NOMO-1 (cell line): ENCODE measurements around the gene CLASP2.

ENCODE experiments used
- DNase-seq, 2 experiments: peaks; one replicate each; lab custom pipeline; 2025; ENCODE audit not compliant: unreplicated experiment in 2 of 2; lab: John Stamatoyannopoulos, UW

The CLASP2 gene

GRCh38 chr3:33557279-33557678 lies 160.8 kb downstream of the CLASP2 start:
- DNase-seq = no peak

DNA sequence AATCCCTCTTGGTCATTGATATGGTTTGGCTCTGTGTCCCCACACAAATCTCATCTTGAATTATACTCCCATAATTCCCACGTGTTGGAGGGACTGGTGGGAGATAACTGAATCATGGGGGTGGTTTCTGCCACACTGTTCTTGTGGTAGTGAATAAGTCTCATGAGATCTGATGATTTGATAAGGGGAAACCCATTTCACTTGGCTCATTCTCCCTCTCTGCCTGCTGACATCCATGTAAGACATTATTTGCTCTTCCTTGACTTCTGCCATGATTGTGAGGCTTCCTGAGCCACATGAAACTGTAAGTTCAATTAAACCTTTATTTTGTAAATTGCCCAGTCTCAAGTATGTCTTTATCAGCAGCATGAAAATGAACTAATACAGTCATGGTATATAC lies 171.0 kb downstream of the CLASP2 start:
- no peak for DNase-seq

GRCh38 chr3:33544126-33544525 lies 173.9 kb downstream of the CLASP2 start:
- no peak for DNase-seq

DNA sequence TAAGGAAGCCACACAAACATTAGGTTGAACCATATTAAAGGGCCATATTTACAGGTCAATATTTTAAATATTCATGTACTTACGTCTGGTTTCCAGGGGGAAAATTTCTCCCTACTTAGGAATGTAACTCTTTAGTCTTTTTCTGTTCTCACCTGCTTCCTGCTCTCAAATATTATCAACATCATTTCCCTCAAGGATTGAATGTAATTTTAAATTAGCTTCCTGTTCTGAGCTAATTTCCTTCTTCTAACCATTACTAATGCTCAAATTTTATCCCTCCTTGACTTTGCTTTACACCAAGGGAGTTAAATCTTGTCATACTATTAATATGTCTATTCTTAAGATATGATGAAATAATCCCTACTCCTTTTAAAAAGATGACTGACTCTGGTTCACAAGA lies 174.5 kb downstream of the CLASP2 start:
- no peak for DNase-seq

GRCh38 chr3:33541918-33542317 lies 176.1 kb downstream of the CLASP2 start:
- DNase-seq = no peak

DNA sequence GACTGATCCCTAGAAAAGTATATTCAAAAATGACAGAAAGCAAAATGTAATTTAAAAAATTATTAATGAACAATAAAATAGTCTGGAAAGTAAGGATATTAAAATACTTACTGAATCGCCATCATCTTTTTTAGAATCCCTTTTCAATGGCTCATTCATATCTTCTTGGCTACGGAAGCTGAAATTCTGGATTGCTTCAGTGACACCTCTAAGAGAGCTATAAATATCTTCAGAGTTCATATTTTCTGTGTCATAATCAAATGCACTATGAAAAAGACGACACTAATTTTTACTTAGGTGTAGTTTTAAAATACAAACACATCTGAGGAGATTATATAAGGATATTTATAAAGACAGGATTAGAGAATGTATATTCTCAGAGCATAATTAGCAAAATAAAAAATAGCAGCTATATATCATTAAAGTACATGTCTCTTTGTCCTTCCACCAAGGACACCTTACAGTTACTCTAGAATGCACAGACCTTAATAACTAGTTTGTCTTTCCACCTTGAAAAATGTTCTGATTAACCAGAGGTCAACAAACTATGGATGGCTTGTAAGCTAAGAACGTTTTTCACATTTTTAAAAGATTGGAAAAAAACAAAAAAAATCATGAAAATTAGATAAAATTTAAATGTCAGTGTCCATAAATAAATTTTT lies 179.2 kb downstream of the CLASP2 start:
- no peak for DNase-seq

DNA sequence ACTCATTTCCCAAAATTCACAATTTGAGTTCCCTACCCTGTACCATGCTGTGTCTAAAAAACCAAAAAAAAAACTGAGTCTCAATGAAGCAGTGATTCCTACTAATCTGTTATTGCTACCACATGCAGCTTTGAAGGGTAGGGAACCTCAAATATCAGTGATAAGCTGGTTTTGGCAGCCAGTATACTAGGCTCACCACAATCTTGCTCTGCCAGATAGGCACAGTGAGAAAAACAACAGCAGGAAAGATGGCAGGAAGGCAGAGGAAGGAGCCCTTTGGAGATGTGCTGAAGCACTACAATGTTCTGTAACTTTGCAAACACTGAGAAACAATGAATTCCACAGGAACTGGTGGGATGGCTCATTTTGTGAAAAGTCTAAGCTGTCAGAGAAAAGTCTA lies 180.9 kb downstream of the CLASP2 start:
- DNase-seq = no peak

- no peak for DNase-seq
Observed at GRCh38 chr3:33526787-33527186, 191.3 kb downstream of the CLASP2 start.

- no peak for DNase-seq
Observed at GRCh38 chr3:33525232-33525631, 192.8 kb downstream of the CLASP2 start.

GRCh38 chr3:33523093-33523667 lies 194.9 kb downstream of the CLASP2 start:
- DNase-seq = no peak

DNA sequence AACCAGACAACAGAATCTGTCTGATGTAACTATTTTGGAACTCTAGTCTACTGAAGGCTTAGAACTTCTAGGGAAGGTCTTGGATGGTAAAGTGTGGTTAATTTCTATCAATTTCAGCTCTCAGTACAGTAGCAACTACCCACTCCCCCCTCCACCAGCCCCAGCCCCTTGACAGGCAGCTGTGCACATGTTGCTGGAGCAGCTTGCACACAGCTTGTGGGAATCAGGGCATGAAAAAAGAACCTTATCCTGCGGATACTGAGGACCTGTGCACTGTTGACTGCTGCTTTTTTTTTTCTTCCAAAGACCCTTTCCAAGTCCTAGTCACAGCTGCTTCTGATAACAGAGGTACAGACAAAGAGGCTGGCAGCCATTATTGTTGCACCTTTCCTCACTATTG lies 196.3 kb downstream of the CLASP2 start:
- no peak for DNase-seq

- no peak for DNase-seq
Observed at GRCh38 chr3:33513262-33513863, 204.7 kb downstream of the CLASP2 start.

GRCh38 chr3:33505027-33505426 lies 213.0 kb downstream of the CLASP2 start:
- no peak for DNase-seq

- DNase-seq = no peak
Observed at GRCh38 chr3:33496449-33496848, 221.6 kb downstream of the CLASP2 start.

- DNase-seq = no peak
Observed at GRCh38 chr3:33491721-33492120, 226.3 kb downstream of the CLASP2 start.

GRCh38 chr3:33490641-33491241 lies 227.3 kb downstream of the CLASP2 start:
- no peak for DNase-seq

DNA sequence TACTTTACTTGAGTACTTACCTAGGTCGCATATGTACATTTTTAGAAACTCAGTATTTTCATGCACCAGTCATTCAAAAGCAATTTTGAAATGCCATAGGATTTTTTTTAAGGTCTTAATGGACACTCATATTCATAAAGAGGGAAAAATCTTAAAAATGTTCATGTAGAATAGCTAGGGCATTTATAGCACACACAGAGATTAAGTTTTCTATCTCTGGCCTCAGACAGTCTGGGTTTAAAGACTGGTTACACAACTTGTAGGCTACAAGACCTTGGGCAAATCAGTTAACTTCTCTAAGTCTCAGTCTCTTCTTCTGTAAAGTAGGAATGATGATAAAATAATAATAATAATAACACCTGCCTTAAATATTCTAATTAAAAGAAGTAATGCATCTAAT lies 229.4 kb downstream of the CLASP2 start:
- no peak for DNase-seq

- no peak for DNase-seq
Observed at GRCh38 chr3:33488246-33488645, 229.8 kb downstream of the CLASP2 start.

DNA sequence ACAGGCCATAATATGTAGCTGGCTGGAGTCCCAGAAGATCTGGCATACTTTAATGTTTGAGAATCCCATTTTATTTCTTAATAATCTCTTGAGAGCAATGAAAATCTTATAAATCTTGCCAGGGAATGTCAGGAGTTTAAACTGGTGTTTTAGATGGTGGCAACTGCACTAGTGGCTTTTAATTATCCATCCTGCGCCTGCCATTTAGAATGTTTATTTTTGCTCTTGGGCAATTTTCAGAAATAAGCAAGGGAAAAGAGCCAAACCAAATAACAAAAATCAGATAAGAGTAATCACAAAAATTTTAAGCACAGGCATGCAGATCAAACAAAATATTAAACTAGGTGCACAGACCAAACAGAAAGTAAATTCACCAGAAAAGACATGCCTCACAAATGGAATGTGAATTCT lies 235.9 kb downstream of the CLASP2 start:
- DNase-seq = no peak

GRCh38 chr3:33474896-33475295 lies 243.2 kb downstream of the CLASP2 start:
- DNase-seq = no peak

DNA sequence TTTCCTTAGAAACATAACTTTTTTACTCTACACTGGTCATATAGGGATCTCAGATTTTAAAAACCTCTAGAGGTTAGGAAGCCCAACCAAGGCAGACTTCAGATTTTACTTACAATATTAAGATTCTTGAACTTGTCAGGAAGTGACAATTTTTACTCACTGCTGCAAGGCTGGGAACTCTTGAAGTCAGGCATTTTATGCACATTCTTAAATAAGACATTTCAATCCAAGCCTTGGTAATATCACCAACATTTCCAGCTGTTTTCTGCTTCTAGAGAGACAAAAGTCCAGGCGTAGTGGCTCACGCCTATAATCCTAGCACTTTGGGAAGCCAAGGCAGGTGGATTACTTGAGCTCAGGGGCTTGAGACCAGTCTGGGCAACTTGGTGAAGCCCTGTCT lies 244.2 kb downstream of the CLASP2 start:
- DNase-seq = no peak

- no peak for DNase-seq
Observed at GRCh38 chr3:33467786-33468185, 250.3 kb downstream of the CLASP2 start.
